NCI-H146 treated with DMSO at 0.1 percent for 48 hours (cell line): ENCODE measurements around the gene NFATC4.

ENCODE experiments used
- DNase-seq: peaks from one replicate; lab custom pipeline; 2025; ENCODE audit not compliant: unreplicated experiment; lab: John Stamatoyannopoulos, UW

The NFATC4 gene

DNA sequence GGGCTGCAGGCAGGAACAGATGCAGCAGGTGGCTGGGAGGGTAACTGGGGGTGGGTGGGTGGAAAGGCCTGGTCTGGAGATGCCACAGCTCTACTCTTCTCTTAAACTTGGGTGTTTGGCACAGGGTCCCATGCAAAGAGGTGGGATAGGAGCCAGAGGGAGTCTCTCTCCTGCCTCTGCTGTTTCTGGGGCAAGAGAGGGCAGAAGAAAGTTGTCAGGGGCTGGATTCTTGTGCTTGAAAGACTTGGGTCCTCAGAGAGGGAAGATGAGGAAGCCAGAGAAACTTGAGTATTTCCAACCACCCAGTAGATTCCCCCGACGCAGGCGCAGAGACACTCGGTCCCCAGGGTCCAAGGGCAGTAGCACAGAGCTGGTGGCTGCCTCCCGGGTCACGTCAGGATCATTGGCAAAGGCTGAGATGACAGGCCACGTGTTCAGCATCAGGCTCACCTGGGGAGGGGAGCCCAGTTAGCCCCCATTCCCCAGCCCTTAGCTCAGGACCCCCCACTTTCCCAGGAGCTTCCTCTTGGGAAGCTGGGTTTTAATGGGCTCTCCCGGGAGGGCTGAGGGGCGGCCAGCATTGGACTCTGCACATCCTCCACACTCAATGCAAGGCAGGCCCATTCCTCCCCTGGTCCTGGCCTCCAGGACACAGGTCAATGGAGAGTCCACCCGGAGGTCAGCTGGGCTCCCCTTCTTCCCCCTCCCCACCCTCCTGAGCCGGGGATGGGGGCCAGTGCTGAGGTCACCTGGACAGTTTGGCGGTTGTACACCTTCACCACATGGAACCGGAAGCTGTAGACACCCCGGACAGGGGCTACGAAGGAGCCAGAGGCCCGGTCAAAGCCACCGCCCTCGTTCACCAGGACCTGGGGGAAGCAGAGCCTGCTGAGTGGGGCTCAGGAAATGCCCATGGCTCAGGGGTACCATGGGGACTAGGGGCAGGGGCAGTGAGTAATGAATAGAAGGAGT is 59.8 kb downstream of the NFATC4 start:
- no peak for DNase-seq

DNA sequence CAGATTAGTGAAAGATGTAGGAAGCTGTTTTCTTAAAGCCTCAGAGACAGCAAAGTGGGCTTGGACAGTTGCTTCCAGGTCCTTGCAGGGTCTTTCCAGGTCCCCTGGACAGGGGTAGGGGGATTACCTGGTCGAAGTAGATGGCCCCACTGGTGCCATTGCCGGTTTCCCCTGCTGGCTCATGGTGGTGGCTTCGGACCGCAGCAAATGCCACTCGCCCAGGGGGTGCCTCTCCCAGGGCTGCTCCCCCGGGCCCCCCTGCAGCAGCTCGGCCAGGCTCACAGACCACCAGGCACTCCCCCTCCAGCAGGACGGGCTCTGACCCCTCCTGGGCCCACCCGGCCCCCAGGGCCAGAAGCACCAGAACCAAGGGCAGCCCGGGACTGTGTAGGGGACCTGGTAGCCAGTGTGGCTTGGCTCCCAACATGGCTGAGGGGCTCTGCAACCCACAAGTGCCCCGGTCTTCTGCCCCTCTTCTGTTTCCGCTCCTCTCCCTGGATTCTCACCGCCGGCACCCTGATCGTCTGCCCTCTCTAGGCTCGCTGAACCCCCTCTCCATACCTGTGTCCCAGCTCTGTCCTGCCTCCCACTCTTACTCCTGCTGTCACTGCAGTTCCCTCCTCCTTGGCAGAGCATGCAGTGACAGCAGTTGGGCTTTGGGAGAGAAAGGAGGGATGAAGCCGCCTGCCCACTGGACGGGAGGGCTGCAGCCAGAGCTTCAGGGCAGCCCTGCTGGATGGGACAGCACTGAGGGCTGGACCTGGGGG is 60.8 kb downstream of the NFATC4 start:
- no peak for DNase-seq
